Transverse colon (tissue), 4 donors: ENCODE measurements around the gene RNF144B.

ENCODE experiments used
- EP300 ChIP-seq: sonication (generic); formaldehyde crosslinking; IDR thresholded peaks from one replicate; pipeline ENCODE4 v1.6.1; 2017; ENCODE audit warnings: antibody characterized with exemption, low read depth
- POLR2A ChIP-seq: fragments of 450-650 bp; IDR thresholded peaks from one replicate; pipeline ENCODE4 v1.6.1; 2016; ENCODE audit warnings: antibody characterized with exemption, mild to moderate bottlenecking, moderate library complexity
- POLR2AphosphoS5 ChIP-seq, 3 donors: sonication (generic); formaldehyde crosslinking; IDR thresholded peaks; one replicate each; pipeline ENCODE4 v1.6.1; 2016; ENCODE audit warnings: antibody characterized with exemption in 3 of 3
- TF ChIP-seq, protein P1 (sequence below), 5 experiments: fragments of 200-600 bp in 3 of 5; fragments of 450-650 bp in 2 of 5; sonication (generic) in 3 of 5; IDR thresholded peaks; 1 replicate in 2 of 5; 2 replicates in 3 of 5; pipeline ENCODE4 v1.5.1; 2016 to 2017; ENCODE audit warnings: antibody characterized with exemption in 5 of 5, inconsistent platforms in 3 of 5, mild to moderate bottlenecking in 2 of 5, moderate library complexity in 1 of 5

DNA sequence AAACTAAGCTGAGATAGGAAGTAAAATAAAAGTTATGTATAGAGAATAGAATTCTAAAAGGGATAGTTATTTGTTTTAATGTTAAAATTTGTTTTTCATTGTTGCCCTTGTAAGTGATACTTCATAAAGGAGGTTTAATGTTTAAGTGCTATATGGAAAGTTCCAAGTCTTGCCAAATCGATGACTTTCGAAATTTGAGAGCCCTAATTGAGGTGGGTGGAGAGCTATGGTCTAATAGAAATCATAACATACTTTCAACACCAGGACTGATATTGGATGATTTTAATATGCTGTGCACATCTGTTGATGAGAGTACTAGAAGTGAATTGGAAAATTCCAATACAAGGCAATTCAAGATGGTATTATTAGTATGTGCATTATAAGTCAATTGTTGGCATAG lies 64.6 kb downstream of the RNF144B start:
- TF ChIP-seq, protein P1, sequence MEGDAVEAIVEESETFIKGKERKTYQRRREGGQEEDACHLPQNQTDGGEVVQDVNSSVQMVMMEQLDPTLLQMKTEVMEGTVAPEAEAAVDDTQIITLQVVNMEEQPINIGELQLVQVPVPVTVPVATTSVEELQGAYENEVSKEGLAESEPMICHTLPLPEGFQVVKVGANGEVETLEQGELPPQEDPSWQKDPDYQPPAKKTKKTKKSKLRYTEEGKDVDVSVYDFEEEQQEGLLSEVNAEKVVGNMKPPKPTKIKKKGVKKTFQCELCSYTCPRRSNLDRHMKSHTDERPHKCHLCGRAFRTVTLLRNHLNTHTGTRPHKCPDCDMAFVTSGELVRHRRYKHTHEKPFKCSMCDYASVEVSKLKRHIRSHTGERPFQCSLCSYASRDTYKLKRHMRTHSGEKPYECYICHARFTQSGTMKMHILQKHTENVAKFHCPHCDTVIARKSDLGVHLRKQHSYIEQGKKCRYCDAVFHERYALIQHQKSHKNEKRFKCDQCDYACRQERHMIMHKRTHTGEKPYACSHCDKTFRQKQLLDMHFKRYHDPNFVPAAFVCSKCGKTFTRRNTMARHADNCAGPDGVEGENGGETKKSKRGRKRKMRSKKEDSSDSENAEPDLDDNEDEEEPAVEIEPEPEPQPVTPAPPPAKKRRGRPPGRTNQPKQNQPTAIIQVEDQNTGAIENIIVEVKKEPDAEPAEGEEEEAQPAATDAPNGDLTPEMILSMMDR (IDR thresholded peaks at IDR 0.05), result no peak
- no peak for TF ChIP-seq POLR2A
- TF ChIP-seq POLR2AphosphoS5 (IDR thresholded peaks at IDR 0.05), result no peak
- TF ChIP-seq EP300, result no peak
